ENCODE measurements around the gene EVX2.

Gene EVX2

GRCh38 chr2:176081837-176082524, 1.8 kb downstream of the EVX2 start:
- DNase-seq (ENCODE audit: extremely low read depth, insufficient read length), result no peak
- H3K36me3 ChIP-seq (ENCODE audit: control insufficient read depth, insufficient read depth, low read length), result no peaks in the 10 kb centered on the region
- no peak overlapping the region for H3K4me3 ChIP-seq (replicated peaks; ENCODE audit: low read depth, low read length)
- TF ChIP-seq CTCF (IDR thresholded peaks at IDR 0.05; ENCODE audit: insufficient read depth, low read length, poor library complexity, severe bottlenecking), result no peak
- H3K27me3 ChIP-seq (replicated peaks; ENCODE audit: control insufficient read depth, insufficient read depth, low read length), result peaks cover 1% of the 10 kb centered on the region; the same call in 1 of the 2 replicates

- Histone ChIP-seq H3K4me3 (replicated peaks; ENCODE audit: low read depth, low read length) (no peak overlapping the region), H3K27me3 (replicated peaks; ENCODE audit: control insufficient read depth, insufficient read depth, low read length) (peaks cover 1% of the 10 kb centered on the region; the same call in 1 of the 2 replicates)
- no peak for TF ChIP-seq CTCF (IDR thresholded peaks at IDR 0.05; ENCODE audit: insufficient read depth, low read length, poor library complexity, severe bottlenecking)
Measured at GRCh38 chr2:176081376-176081836, 2.4 kb downstream of the EVX2 start.

GRCh38 chr2:176080540-176081375, 3.0 kb downstream of the EVX2 start:
- TF ChIP-seq CTCF (IDR thresholded peaks at IDR 0.05; ENCODE audit: insufficient read depth, low read length, poor library complexity, severe bottlenecking), result no peak
- no peaks in the 10 kb centered on the region for H3K36me3 ChIP-seq (ENCODE audit: control insufficient read depth, insufficient read depth, low read length)
- DNase-seq (ENCODE audit: extremely low read depth, insufficient read length), result no peak
- no peak overlapping the region for H3K4me3 ChIP-seq (replicated peaks; ENCODE audit: low read depth, low read length)
- H3K27me3 ChIP-seq (replicated peaks; ENCODE audit: control insufficient read depth, insufficient read depth, low read length), result peaks cover 1% of the 10 kb centered on the region; the same call in 1 of the 2 replicates

More at GRCh38 chr2:176081376-176081836, 2.4 kb downstream of the EVX2 start:
- DNase-seq (ENCODE audit: extremely low read depth, insufficient read length), result no peak
- H3K36me3 ChIP-seq (ENCODE audit: control insufficient read depth, insufficient read depth, low read length), result no peaks in the 10 kb centered on the region

- Histone ChIP-seq H3K36me3 (ENCODE audit: control insufficient read depth, insufficient read depth, low read length) (no peaks in the 10 kb centered on the region), H3K27me3 (replicated peaks; ENCODE audit: control insufficient read depth, insufficient read depth, low read length) (peaks cover 3% of the 10 kb centered on the region; the same call in 1 of the 2 replicates), H3K4me3 (replicated peaks; ENCODE audit: low read depth, low read length) (no peak overlapping the region)
- TF ChIP-seq CTCF (IDR thresholded peaks at IDR 0.05; ENCODE audit: insufficient read depth, low read length, poor library complexity, severe bottlenecking), result peak; percentile 36
- DNase-seq (ENCODE audit: extremely low read depth, insufficient read length), result peak; percentile 64
Measured at GRCh38 chr2:176079831-176080539, 3.8 kb downstream of the EVX2 start.

- H3K4me3 ChIP-seq (replicated peaks; ENCODE audit: low read depth, low read length), result no peak overlapping the region
- H3K36me3 ChIP-seq (ENCODE audit: control insufficient read depth, insufficient read depth, low read length), result no peaks in the 10 kb centered on the region
- H3K27me3 ChIP-seq (replicated peaks; ENCODE audit: control insufficient read depth, insufficient read depth, low read length), result peaks cover 3% of the 10 kb centered on the region; the same call in 1 of the 2 replicates
- no peak for DNase-seq (ENCODE audit: extremely low read depth, insufficient read length)
- no peak for TF ChIP-seq CTCF (IDR thresholded peaks at IDR 0.05; ENCODE audit: insufficient read depth, low read length, poor library complexity, severe bottlenecking)
Measured at GRCh38 chr2:176079285-176079830, 4.4 kb downstream of the EVX2 start.
